Endothelial cell of umbilical vein (primary cell): ENCODE measurements around the gene NPNT. TPM values are rescaled to one million over a fixed set of nuclear protein-coding genes. Genes with fewer than 3 reads are reported as not detected.
A peak's percentile ranks its signal among the peaks of the same experiment; 100 is the strongest.

ENCODE experiments used
- Bru-seq: library from RNA; stranded (reverse); fragments of 400-500 nt; gene quantifications from one replicate; lab custom pipeline; 2021; lab: Mats Ljungman, UMichigan
- BruChase-seq, 2 experiments: library from RNA; stranded (reverse); fragments of 400-500 nt; gene quantifications; one replicate each; lab custom pipeline; 2021; lab: Mats Ljungman, UMichigan
- BruUV-seq: library from RNA; stranded (reverse); fragments of 400-500 nt; replicated peaks from 2 replicates; lab custom pipeline; 2021; lab: Mats Ljungman, UMichigan
- CTCF ChIA-PET: fragments of 300-600, 350-600 bp; sonication (Branson Sonifier 250); formaldehyde crosslinking; loops from one replicate; lab custom pipeline; 2021; ENCODE audit warnings: antibody characterized with exemption, inconsistent platforms; lab: Charles Lee
- POLR2A ChIA-PET: fragments of 300-600, 350-600 bp; sonication (Branson Sonifier 250); formaldehyde crosslinking; loops from one replicate; lab custom pipeline; 2021; ENCODE audit warnings: antibody characterized with exemption, inconsistent platforms; lab: Charles Lee
- DNase-seq: peaks from one replicate; pipeline ENCODE4 v3.0.0-alpha.2; 2011; ENCODE audit warnings: low read depth, low spot score
- FAIRE-seq: peaks from 2 replicates; lab custom pipeline; 2011; peaks lifted over from hg19 to GRCh38; lab: Jason Lieb, UNC
- H2AFZ ChIP-seq: 2 replicates; pipeline ENCODE4 v1.6.0; 2012; ENCODE audit warnings: low read depth, low read length, control low read depth, inconsistent platforms
- H3K27ac ChIP-seq: 2 replicates; pipeline ENCODE4 v1.5.1; 2011; ENCODE audit warnings: low read depth, mild to moderate bottlenecking, control low read depth, low read length, moderate library complexity; ENCODE audit not compliant: insufficient read depth
- H3K27me3 ChIP-seq, 2 experiments: 2 replicates each; pipeline versions ENCODE4 v1.6.0 to v1.6.1; 2011; ENCODE audit warnings: low read length in 2 of 2, mixed read lengths in 1 of 2; ENCODE audit not compliant: control insufficient read depth in 2 of 2, insufficient read depth in 2 of 2
- H3K36me3 ChIP-seq, 2 experiments: 2 replicates in 1 of 2; 3 replicates in 1 of 2; pipeline ENCODE4 v1.5.1; 2011; ENCODE audit warnings: low read length in 2 of 2, mild to moderate bottlenecking in 1 of 2, moderate library complexity in 1 of 2; ENCODE audit not compliant: control insufficient read depth in 2 of 2, insufficient read depth in 2 of 2; ENCODE audit errors: extremely low read depth in 1 of 2
- H3K4me1 ChIP-seq: 3 replicates; pipeline ENCODE4 v1.5.1; 2011; ENCODE audit warnings: mild to moderate bottlenecking, low read length; ENCODE audit not compliant: control insufficient read depth, insufficient read depth; ENCODE audit errors: extremely low read depth
- H3K4me2 ChIP-seq: 2 replicates; pipeline ENCODE4 v1.6.1; 2011; ENCODE audit warnings: low read length, control low read depth, mixed read lengths; ENCODE audit not compliant: insufficient read depth
- H3K4me3 ChIP-seq, 3 experiments: fragments of 200-600 bp in 1 of 3; sonication (generic), shearing (Covaris generic) in 1 of 3; replicated peaks in 1 of 3; 2 replicates each; pipeline ENCODE4 v1.5.1; 2011 to 2016; ENCODE audit warnings: control low read depth in 3 of 3, low read length in 3 of 3, mild to moderate bottlenecking in 2 of 3, inconsistent platforms in 1 of 3, low read depth in 1 of 3, moderate library complexity in 1 of 3; ENCODE audit not compliant: insufficient read depth in 1 of 3
- H3K79me2 ChIP-seq: 2 replicates; pipeline ENCODE4 v1.6.0; 2012; ENCODE audit warnings: low read length, inconsistent platforms; ENCODE audit not compliant: control insufficient read depth, insufficient read depth
- H3K9ac ChIP-seq: replicated peaks from 2 replicates; pipeline ENCODE3; 2011; ENCODE audit warnings: low read length, control low read depth; ENCODE audit not compliant: insufficient read depth; ENCODE audit errors: extremely low read depth
- H3K9me1 ChIP-seq: replicated peaks from 3 replicates; pipeline ENCODE4 v1.6.0; 2011; ENCODE audit warnings: mild to moderate bottlenecking, low read length; ENCODE audit not compliant: control insufficient read depth, insufficient read depth; ENCODE audit errors: extremely low read depth
- H3K9me3 ChIP-seq: replicated peaks from 2 replicates; pipeline ENCODE4 v1.5.1; 2012; ENCODE audit warnings: low read length, inconsistent platforms; ENCODE audit not compliant: control insufficient read depth, insufficient read depth
- H4K20me1 ChIP-seq: replicated peaks from 2 replicates; pipeline ENCODE3; 2011; ENCODE audit warnings: mild to moderate bottlenecking, low read length; ENCODE audit not compliant: control insufficient read depth, insufficient read depth; ENCODE audit errors: extremely low read depth
- EZH2 ChIP-seq: IDR thresholded peaks from 2 replicates; pipeline ENCODE4 v1.6.1; 2012; ENCODE audit warnings: borderline replicate concordance, low read depth, mild to moderate bottlenecking, moderate library complexity, low read length, inconsistent platforms; ENCODE audit not compliant: severe bottlenecking
- MYC ChIP-seq: IDR thresholded peaks from one replicate; pipeline ENCODE4 v1.6.1; 2011; ENCODE audit warnings: mild to moderate bottlenecking, low read depth, low read length
- dilution Hi-C: fragments of 300-500 bp; cut with MboI; formaldehyde crosslinking; loops from one replicate; pipeline ENCODE4 v1.15.0; 2019; ENCODE audit warnings: low sequenced_read_pairs; ENCODE audit not compliant: extremely low pct_ligation_motif_present
- intact Hi-C: fragments of 100-400 bp; cut with micrococcal nuclease; formaldehyde crosslinking; loops from one replicate; pipeline ENCODE4 v1.10.0; 2022
- long read RNA-seq: library from polyadenylated mRNA; stranded (forward); transcript quantifications from one replicate; pipeline ENCODE4 v2.0.0, GENCODE V29; 2021
- polyA minus RNA-seq, 3 experiments: library from RNA; depleted of rRNA, polyadenylated mRNA; stranded (reverse); fragments of >200 nt; gene quantifications; 1 replicate in 1 of 3; 2 replicates in 2 of 3; pipeline ENCODE4 v1.2.3, GENCODE V29; 2011
- polyA plus RNA-seq, 4 experiments: library from polyadenylated mRNA; depleted of rRNA in 3 of 4; stranded (reverse) in 3 of 4; unstranded in 1 of 4; fragments of >200 nt; gene quantifications; 2 replicates each; pipeline versions ENCODE4 v1.2.1 to v1.2.3, GENCODE V29; 2011 to 2012; ENCODE audit warnings: missing spikeins in 1 of 4
- total RNA-seq: library from RNA; stranded (reverse); gene quantifications from 2 replicates; pipeline ENCODE4 v1.2.3, GENCODE V29; 2021

The NPNT gene, protein sequence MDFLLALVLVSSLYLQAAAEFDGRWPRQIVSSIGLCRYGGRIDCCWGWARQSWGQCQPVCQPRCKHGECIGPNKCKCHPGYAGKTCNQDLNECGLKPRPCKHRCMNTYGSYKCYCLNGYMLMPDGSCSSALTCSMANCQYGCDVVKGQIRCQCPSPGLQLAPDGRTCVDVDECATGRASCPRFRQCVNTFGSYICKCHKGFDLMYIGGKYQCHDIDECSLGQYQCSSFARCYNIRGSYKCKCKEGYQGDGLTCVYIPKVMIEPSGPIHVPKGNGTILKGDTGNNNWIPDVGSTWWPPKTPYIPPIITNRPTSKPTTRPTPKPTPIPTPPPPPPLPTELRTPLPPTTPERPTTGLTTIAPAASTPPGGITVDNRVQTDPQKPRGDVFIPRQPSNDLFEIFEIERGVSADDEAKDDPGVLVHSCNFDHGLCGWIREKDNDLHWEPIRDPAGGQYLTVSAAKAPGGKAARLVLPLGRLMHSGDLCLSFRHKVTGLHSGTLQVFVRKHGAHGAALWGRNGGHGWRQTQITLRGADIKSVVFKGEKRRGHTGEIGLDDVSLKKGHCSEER
- total RNA-seq (not detected in 2 replicates), polyA plus RNA-seq (not detected in 2 replicates), polyA minus RNA-seq (not detected in 2 replicates), Bru-seq, nascent RNA (percentile 6 among the genes with signal in this experiment), BruChase-seq, experiment 1, labeled RNA remaining after a 6-hour chase (percentile 6 among the genes with signal in this experiment), BruChase-seq, experiment 2, labeled RNA remaining after a 2-hour chase (percentile 8 among the genes with signal in this experiment)
- not detected in 2 replicates for polyA plus RNA-seq (2011; cell fraction: cytosol; rRNA removed)
- 0.11 TPM in 1 of 2 replicates, not detected in the other for polyA plus RNA-seq (2011; cell fraction: nucleus; rRNA removed)
- not detected in 2 replicates for polyA plus RNA-seq (2012)
- polyA minus RNA-seq (2011; cell fraction: cytosol; rRNA and poly(A)+ RNA removed): not detected
- polyA minus RNA-seq (2011; cell fraction: nucleus; rRNA and poly(A)+ RNA removed): not detected in 2 replicates
- long read RNA-seq: 0 reads

DNA sequence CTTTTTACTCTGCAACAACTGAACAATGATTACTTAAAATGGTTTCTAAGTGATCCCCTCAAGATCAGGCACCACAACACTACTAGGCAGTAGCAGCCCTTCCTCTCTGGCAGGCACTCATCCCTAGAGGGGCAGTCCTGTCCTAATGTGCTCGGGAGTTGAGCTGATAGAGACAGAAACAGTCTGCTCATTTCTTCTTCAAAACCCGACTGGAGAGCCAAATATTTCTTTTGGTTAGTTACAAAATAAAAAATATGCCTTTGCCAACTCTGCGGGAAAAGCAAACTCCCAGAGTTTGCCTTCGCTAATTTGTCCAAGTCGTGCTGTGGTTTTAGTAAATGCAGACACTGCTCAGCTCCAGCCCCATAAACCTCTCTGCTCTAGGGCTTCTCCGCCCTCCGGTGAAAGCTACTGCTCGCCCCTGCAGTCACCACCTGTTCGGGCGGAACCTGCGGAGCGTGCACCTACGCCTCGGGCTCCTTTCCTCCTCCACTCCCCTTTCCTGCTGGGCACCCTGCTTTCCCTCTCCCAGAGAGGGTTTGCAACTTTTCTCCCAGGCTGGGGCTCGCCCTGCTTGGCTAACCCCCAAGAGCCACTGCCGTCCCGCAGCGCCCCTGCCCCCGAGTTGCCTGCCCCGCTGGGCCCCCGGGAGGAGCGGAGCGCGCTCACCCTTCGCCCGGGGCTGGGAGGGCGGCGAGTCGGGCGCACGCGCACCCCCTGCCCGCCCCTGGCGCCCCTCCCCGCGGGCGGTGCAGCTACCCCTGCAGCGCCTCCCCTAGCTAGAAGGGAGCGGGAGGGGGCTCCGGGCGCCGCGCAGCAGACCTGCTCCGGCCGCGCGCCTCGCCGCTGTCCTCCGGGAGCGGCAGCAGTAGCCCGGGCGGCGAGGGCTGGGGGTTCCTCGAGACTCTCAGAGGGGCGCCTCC lies at the start of gene NPNT:
NPNT (plus strand) TSS at position 812 of the 923 bp plus-strand sequence. CDS start 182 bp downstream, outside the sequence.
- Histone ChIP-seq H3K9me1 (no peaks in the 10 kb centered on the region), H3K36me3 (no peaks in the 10 kb centered on the region), H3K27ac (no peak within 1 kb of the TSS), H3K79me2 (no peaks in the 10 kb centered on the region), H3K4me3 (peak within 1 kb of the TSS in 2 of 3 experiments; percentile 14 to 31), H3K27me3 (peaks cover 55 to 88% of the 10 kb centered on the region in 2 experiments), H2AFZ (peak within 1 kb of the TSS; percentile 23), H3K9me3 (no peaks in the 10 kb centered on the region), H4K20me1 (no peaks in the 10 kb centered on the region), H3K4me2 (peak within 1 kb of the TSS; percentile 38), H3K4me1 (peaks cover 8% of the 10 kb centered on the region), H3K9ac (no peak within 1 kb of the TSS)
- intact Hi-C loops: no loop called here
- ChIA-PET CTCF (no interaction called here), POLR2A (no interaction called here)
- BruUV-seq: no TSS peak
- FAIRE-seq: no peak
- no peak for TF ChIP-seq MYC
- TF ChIP-seq EZH2: peak; percentile 6
- no peak for DNase-seq
- dilution Hi-C loops: no loop called here
